GM18861 (cell line): ENCODE data around the gene KCNK5.
A peak's percentile ranks its signal among the peaks of the same experiment; 100 is the strongest.

Experiments
- ATAC-seq: cut with Tn5 transposase; IDR thresholded peaks from one replicate; pipeline ENCODE4 v1.9.1; 2021; ENCODE audit not compliant: unreplicated experiment

The KCNK5 gene

DNA sequence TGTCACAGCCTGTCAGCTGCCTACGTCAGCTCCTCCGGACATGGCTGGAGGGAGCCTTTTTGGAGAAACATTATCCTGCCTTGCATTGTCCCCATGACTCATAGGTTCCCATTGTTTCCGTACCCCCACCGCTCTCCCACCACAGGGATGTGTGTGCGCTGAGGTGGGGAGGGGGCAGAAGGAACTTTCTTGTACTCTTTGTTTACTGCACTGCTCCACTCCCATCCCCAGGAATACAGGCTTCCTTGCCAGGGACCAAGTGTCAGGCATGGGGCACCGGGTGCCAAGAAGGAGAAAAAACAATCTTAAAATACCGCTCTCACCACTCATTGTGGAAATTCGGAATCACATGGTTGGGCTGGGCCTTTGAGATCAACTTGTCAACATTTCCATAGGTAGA lies 51.0 kb downstream of the KCNK5 start:
- ATAC-seq, result no peak

DNA sequence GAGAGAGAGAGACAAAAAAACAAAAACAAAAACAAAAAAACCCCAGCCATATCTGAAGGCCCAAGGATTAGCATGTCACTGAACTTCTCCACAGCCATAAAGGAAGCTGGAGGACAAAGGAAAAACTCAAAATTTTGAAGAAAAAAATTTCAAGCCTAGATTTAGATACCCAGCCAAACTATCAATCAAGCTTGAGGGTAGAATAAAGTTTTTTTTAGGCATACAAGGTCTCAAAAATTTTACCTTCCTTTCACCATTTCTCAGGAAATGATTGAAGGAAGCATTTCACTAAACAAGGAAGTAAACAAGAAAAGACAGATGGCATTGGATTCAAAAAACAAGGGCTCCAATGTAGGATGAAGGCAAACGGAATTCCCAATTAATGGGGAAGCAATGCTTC lies 52.1 kb downstream of the KCNK5 start:
- no peak for ATAC-seq

DNA sequence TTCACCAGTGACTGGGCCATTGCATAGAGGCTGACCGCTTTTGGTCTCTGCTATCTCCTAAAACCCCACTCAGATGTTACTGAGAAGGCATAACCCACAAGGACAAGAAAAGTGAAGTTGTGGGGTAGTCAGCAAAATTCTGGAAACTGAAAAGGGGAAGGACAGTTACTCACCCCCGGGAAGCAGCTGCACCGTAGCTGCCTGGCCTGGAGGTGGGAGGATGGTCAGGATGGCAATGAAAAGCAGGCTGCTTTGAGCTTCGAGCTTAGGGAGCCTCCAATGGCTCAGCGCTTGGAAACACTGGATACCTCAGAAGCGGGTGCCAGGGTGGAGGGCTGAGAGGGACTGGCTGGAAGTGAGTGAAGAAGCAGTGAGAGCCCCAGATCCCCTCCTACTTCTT lies 56.0 kb downstream of the KCNK5 start:
- no peak for ATAC-seq

DNA sequence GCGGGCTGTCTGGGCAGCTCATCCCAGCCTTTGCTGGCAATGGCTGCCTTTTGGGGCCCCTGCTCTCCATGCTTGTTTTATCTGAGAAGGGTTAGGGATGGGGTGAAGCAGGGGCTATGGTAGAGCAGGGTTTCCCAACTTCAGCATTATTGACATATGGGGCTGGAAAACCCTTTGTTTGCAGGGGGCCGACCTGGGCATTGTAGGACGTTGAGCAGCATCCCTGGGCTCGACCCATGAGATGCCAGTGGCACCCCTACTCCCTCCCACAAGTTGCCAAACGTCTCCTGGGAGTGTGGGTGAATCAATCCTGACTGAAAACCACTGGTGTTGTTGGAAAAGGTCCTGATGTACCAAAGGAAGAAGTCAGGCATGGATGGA lies 56.9 kb downstream of the KCNK5 start:
- ATAC-seq, result no peak

DNA sequence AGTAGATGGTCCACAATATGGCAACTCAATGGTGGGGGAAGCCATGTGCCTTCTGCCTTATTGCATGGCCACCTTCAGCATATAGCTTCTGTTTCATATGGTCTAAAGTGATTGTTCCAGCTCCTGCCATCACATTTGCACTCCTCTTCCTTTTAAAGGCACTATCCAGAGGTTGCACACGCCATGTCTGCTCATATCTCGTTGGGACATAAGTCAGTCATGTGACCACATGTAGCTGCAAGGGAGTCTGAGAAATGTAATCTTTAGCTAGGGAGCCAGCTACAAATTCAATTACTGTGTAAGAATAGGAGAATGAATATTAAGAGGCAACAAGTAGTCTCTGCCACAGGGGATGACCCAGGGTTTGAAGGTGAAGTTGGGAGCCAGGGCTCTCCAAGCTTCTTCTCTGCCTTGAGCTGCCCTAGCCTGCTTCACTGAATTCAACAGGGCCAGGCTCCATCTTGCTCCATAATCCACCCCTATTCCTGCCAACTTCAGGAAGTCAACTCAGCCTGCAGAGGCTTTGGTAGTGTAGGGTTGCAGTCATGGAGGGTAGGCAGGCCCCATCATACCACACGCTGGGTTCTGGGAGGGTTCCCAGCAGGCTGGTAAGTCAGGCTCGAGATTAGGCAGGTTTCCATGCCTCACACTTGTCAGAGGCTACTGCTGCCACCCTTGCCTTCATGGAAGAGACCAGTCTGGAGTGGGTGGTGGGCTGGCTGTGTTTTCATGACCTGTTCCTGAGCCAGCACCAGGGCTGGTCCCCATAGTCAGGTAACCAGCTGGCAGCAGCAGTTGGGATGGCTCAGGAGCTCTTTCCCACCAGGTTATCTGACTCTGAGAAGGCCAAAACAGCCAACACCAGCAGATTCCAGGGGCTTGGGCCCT lies 57.5 kb downstream of the KCNK5 start:
- ATAC-seq, result no peak

DNA sequence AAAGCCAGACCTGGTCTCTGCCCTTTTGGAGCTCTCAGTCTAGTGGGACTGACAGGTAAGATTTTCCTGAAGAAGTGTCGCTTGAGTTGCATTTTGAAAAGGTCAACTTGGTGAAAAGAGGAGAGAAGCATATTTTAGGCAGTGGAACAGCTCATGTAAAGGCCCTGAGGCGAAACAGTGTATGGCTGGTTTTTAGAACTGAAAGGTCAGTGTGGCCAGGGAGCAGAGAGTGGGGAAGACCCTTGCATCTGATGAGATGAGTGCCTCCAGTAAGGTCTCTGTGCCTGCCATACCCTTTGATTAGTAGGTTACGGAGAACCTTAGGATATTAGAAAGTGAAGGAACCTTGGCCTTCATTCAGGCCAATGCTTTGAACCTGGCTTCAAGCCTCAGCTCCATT lies 58.4 kb downstream of the KCNK5 start:
- ATAC-seq, result no peak

DNA sequence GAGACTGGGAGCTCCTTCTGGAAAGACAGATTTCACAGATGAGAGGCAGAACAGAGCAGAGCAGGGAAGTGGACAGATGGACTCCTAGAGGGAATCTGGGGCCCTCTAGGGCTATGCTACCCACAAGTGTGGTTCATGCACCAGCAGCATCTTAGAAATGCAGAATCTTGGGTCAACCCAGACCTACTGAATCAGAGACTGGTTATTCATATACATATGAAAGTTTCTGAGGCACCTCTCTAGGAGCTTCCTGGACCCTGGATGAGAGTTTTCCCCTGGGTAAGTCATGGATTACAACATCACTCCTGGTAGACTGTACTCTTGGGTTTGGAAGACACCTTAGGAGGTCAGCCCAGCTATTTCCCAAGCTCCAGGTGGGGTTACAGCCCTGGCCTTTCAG lies 58.9 kb downstream of the KCNK5 start:
- ATAC-seq, result no peak

DNA sequence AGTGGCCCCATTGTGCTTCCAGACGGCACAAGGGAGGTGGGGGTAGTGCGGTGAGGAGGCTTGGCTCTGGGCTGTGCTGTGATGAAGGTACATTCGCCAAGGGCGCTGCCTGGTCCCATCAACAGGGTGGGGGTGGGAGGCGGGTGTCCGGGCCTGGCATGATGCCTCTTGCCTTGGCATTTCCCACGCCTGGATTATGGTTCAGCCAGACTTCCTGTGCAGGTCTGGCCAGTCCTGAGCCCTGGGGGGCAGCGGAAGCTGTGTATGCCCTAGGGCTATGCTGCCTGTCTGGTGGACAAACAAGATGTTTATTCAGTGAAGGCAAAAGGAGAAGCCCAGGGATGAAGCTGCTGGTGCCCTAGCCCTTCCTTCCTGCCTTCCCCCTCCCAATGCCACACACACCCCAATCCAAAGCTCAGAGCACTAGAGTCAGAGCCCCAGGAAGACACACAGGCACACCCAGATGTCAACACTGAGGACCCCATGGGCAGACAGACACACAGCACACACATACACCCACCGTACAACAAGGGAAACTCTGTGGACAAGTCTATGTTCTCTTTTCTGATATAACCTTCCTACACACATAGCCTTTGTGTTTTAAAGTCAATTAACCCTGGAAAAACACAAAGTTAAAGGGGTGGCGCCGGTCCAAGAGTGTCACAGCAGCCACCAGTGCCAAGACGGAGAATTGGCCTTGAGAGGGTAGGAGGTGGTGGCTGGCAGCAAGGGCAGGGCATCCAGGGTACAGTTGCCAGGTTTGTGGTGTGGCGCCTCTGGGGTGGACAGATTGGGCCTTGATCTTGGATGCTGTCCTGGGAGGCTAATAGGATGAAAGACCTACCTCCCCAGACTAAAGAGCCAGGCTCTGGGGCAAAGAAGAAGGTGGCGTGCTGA lies 59.6 kb downstream of the KCNK5 start:
- no peak for ATAC-seq

DNA sequence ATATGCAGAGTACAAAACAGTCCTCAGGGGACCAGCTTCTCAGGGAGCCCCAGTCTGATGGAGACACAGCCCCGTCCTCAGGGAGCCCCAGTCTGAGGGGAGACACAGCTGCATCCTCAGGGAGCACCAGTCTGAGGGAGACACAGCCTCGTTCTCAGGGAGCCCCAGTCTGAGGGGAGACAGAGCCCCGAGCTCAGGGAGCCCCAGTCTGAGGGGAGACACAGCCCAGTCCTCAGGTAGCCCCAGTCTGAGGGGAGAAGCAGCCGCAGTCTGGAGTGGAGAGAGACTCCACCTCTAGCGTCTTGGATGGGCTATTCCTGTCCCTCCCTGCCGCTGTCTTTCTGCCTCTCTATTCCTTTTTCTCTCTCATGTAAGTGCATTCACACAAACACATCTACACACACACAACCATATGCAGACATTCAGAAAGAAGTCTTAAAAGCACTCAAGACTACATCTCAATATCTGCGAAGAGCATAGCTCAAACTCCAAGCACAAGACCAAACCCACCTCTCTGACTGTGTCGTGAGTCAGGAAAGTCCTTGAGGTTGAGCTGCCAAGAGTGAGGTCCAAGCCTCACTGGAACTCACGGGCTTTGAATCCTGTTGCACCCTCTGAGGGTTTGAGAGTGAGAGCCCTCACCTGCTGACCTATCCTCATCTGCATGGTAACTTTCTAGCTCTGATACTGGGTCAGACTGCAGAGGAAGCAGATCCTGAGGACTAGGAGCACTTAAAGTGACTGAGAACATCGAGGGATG lies 61.2 kb downstream of the KCNK5 start:
- ATAC-seq, result no peak

DNA sequence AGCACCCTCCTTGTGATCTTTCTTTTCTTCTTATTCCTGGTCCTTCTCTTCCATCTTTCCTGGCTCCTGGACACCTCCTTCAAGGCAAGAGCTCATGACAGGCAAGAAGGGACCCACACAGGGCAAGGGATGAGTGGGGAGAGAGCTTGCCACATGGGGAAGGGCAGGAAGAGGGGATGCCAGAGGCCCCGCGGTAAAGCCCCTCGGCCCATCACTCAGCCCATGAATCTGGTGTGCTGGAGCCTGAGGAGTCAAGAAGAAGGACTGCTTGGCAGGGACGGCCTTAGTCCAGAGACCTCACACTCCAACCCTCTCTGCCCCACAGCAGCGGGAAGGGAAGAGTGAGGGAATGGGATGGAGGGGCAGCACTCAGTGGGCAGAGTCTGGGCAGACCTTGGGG lies 62.0 kb downstream of the KCNK5 start:
- no peak for ATAC-seq

DNA sequence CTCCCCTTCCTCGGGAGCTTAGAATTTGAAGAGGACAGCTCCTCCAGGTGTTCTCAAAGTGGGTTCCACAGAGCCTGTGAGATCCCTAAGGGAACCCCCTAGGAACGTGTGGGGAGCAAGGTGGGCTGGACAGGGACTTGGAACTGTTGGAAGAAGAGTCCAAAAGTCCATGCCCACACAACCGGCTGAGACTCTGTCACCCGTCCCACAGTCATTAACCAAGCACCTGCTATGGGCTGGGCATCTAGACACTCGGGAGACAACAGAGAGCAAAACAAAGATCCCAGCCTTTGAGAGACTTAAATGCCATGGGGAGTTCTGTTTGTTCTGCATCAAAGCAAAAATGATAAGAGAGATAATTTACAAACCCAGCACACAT lies 62.4 kb downstream of the KCNK5 start:
- no peak for ATAC-seq

DNA sequence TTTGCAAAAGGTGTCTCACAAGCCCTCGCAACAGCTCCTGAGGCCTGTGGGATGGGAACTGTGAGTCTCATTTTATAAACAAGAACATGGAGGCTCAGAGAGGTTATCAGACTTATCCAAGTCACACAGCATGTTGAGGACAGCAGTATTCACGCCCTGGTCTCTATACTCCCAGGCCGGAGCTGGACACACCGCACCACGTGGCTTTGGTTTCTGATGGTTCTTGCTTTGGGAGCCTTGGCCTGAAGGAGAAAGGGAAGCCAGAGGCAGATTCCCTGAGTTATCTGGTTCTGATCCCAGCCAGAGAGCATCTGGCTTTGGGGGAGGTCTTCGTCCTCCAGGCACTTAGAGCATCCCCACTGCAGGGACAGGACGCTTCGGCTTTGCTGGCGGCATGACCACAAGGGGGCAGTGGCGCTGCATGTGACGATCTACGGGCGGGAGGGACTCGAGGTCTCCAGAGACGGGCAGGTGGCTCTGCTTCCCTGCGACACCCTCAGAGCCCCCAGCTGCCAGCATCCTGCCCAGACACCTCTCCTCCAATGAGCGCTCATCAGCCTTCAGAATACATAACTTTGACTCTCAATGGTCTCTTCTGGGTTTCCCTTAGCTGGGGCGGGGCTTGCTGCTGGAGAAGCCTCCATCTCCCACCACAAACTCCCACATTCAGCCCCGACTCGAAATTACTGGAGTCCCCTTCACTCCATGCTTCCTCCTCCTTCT lies 62.9 kb downstream of the KCNK5 start:
- ATAC-seq, result peak; percentile 43

DNA sequence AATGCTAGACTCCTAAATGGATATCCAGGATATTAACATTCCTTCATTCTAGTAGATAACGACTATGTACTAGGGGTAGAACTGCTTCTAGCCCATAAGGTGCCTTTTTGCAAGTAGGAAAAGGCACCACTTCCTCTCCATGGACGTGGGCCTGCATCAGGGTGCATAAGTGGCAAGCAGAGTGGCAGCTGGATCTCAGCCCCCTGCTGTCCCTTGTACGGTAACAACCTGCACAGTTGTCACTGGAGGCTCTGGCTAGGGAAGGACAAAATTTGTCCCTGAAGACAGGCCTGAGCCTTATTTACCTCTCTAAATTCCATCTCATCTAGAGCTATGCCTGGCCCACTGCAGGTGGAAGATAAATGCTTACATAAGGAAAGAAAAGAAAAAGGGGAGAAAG lies 71.8 kb downstream of the KCNK5 start:
- no peak for ATAC-seq

DNA sequence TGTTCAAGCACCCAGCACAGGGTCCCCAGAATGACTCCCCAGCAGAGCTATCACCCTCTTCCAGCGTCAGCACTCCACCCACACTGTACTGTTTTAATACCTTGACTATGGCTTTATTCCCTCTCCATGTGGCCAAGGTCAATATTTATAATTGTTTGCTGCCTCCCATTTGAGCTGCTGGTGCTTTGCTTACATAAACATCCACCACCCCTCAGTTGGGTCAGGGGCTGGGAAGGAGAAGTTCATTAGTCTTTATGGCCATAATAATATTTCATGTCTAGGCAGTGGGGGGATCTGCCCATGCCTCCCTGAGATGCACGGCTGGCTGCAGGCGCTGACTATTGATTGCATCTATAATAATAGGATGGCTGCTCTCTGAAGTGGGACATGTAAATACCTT lies 72.5 kb downstream of the KCNK5 start:
- ATAC-seq, result no peak

DNA sequence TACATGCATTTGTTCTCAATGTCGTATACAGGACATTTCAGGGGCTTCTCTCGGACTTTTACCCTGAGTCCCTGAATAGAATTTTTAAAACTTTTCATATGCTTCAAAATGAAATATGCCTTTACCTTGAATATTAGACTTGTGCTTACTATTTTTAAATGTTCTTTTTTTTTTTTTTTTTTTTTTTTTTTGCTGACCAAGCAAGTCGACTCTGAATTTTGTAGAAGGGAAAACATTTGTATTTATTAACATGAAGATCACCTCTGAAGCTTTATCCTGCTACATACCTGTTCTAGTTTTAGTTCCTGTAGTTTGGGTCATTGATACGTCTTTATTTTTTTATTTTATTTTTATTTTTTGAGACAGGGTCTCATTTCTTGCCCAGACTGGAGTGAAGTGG lies 74.6 kb downstream of the KCNK5 start:
- ATAC-seq, result no peak

DNA sequence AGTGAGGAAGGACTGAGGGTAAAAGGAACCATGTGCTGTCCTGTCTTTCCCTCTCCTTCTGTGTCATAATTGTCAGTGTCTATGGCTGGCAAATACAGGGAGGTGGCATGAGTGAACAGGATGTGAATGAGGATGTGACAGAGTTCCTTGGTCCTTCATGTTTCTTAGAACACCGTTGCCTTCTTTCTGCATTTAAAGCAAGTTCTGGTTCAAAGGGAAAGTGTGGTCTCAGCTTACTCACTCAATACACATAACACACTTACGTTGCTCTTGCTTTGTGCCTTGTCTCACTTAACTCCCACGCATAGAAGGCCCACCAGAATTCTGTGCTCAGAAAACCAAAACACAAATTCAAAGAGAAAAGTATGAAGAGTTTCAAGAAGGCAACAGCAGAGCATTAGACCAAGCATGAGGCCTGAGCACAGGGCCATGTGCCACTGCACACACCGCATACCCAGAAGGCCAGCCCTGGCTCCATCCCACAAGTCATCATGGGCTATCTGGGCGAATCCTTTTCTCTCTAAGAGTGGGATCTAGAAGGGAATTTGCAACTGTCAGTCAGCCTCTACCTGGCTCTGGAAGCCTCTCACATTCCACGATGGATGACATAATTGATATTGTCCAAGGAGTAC lies 75.4 kb downstream of the KCNK5 start:
- no peak for ATAC-seq

DNA sequence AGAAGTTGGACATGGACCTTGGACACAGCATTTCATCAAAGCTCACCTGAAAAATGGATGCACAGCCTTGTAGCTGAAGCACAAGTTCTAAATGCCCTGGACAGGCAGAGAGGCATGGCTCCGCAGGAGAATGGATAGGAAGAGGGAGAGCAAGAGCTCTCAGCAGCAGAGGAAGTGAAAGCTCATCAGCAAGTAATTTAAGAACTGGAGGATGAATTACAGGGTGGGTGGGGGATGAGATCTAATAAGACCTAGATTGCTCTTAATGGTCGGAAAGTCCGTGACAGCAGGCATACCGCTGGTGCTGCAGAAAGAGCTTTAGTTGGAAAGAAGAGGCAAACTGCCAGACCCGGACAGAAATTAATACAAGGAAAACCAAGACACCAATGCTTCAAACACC lies 77.0 kb downstream of the KCNK5 start:
- ATAC-seq, result no peak

DNA sequence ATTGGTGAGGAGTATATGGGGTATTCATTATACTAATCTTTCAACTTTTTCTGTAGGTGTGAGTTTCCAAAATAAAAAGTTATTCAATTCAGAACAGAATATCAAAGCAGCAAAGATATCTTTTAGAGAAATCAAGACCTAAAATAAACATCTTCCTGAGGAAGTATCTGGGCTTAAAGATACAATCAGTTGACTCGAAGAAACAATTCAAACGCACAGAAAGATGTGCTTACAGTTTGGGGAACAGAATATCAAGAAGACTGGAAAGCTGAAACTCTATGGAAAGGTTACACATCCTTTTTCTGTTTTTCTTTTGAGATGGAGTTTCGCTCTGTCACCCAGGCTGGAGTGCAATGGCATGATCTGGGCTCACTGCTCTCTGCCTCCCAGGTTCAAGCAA lies 78.1 kb downstream of the KCNK5 start:
- no peak for ATAC-seq

DNA sequence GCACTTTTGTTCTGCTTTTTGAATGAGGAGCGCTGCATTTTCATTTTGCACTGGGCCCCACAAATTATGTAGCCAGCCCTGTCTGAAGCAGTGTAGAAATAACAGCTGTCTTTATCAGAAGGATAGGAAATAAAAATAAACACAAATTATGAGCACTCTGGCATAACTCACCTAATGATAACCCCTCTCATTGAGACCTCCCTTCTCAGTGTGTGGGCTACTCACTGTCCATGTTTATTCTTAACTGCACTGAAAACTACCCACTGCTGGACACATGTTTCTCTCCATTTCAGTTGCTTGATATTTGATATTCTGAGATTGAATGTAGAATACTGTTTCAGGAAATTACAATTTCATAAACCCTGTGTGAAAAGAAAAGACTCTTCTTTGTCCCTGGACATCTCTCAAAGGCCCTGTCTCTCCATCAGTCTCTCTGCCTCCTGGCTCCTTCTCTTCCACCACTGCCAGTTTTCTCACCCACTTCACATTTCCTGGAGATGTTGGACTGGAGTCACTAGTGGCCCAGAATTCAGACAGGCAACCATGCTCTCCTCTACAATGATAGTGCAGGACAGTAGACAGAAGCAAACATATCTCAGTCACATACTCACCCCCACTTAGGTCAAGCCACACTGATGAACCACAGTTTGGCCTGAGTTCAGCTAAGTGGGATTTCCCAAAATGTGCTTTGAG lies 84.6 kb downstream of the KCNK5 start:
- no peak for ATAC-seq
